ENCODE measurements around the gene TMCC1.
A peak's percentile ranks its signal among the peaks of the same experiment; 100 is the strongest.

The TMCC1 gene

GRCh38 chr3:129608087-129608935, 285.2 kb downstream of the TMCC1 start:
- no peak for DNase-seq (ENCODE audit: low spot score)

- DNase-seq (ENCODE audit: low spot score), result no peak
These were observed 286.0 kb downstream of the TMCC1 start for GRCh38 chr3:129607391-129608068.

DNA sequence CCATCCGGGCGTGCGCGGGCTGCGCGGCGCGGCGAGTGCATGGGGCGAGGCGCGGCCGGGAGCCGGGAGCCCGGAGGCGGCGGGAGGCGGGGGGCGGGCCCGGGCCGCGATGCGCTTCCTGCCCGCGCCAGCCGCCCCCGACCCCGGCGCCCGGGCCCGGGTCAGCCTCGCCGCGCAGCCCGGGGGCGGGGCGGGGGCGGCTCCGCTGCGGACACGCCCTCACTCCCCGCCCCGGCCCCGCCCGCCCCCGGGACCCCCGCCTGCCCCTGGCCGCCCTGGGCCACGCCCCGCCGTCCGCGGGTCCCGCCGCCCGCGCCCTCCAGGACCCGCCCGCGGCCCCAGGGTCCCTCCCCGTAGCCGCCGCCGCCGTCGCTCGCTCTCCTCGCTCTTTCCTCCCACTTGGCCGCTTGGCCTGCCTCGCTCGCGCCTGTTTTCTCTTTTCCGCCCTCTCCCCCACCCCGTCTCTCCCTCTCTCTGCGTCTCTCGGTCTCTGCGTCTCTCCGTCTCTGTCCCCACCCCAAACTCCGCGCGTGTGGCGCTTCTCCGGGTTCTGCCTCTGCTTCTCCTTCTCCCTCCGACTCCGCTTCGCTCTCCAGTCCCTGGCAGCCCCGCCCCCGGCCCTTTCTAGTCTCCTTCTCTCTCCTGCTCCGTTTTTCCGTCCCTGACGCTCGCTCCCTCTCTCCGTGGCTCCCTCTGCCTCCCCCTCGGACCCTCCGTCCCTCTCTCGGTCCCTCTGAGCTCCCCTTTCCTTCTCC, 286.7 kb downstream of the TMCC1 start, which contains the start of gene PLXND1:
PLXND1 (minus strand) TSS at position 41 of the 755 bp plus-strand sequence; CDS start at position 4, 37 bp downstream.
- peak; percentile 17 for DNase-seq (ENCODE audit: low spot score)

DNA sequence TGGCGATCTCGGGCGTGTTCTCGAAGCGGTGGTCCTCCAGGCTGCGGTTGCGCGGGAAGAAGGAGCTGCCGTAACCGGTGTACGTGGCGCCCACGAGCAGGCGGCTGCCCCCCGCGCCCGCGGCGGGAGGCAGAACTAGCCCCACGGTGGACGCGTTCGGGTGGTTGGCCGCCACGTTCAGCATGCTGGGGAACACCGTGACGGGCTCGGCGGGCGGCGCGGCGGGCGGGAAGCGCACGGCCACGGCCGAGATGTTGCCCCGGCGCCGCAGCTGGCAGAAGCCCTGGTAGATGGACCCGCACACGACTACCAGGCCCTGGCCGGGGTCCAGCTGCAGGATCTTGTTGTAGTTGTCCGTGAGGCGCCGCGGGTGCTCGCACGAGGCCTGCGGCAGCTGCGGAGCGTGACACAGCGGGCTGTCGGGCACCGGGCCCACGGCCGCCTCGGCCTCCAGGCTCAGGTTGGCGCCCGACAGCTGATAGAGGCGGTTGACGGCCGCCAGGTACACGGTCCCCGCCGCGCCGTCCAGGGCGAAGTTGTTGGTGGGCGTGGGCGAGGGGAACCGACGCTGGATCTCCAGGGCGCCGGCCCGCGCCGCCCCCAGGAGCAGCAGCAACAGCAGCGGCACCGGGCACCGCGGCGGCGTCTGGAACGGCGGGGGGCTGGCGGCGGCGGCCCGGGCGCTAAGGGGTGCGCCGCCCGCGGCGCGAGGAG, 287.4 kb downstream of the TMCC1 start:
- DNase-seq (ENCODE audit: low spot score), result no peak

DNA sequence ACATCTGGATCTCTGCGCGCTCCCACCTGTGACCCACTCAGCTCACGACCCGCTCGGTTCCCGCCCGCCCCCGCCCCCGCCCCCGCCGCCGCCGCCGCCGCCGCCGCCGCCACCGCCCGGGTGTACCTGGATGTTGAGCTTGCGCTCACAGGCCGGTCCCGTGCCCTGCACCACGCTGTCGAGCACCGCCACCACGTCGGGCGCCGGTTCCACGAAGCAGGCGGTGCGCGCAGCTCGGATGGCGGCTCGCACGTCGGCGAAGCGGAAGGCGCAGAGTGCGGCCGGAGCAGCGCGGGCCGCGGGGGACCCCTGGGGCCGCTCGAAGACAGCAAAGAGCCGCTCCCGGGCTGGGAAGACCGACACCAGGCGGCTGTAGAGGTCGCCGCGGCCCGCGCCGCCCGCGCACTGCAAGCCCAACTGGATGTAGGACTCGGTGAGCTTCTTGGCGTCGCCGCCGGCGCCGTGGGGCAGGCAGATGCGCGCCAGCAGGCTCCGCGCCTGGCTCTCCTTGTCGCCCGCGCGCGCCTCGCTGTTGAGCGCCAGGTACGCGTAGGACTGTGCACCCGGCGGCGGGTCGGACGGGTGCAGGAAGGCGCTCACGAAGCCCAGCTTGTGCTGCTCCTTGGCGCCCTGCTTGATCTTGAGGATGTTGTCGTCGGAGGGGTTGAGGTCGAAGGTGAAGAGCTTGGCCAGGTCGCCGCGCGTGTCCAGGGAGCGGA, 288.1 kb downstream of the TMCC1 start:
- no peak for DNase-seq (ENCODE audit: low spot score)

DNA sequence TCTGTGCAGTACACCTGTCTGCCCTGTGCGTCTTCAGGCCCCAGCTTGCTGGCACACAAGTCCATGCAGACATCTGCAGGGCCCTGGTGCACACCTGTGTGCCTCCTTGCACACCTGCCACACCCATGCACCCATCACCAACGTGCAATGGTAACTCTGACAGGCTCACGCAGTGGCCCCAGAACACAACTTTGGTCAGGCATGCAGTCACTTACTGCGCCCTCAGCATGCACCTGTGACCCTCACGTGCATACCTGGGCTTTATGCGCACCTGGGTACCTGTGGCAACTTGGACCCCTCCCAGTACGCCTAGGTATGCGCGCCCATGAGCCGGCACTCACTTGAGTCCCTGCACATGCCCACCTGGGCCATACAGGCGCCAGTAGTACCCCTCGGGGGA, 288.7 kb downstream of the TMCC1 start:
- no peak for DNase-seq (ENCODE audit: low spot score)

DNA sequence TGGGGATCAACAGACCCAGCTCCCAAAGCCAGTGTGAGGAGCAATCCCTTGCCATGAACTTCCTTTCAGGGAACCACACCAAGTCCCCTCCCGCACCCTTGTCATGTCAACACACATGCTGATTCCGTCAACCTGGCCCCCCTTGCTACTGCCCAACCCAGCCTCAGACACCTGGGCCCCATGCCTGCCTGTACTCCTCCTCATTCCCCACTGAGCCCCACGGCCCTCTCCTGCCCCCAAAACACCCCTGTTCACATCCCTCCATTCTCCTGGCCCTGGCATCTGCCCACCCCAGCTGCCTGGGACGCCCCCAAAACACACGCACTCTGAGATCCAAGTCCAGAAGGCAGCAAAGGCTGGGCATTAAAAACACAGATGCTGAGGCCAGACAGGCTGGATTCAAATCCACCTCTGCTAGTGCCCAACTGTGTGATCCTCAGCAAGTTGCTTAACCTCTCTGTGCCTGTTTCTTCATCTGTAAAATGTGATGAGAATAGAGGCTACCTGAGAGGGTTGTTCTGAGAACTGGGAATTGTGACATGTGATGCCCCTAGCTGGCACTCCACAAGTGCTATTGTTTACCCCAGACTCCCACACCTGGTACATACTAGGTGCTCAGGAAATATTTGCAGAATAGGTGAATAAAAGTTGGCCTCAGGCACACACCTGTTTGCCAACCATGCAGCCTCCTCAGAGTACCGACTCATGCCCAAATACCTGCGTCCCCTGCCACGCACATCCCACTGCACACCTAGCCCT, 289.3 kb downstream of the TMCC1 start:
- no peak for DNase-seq (ENCODE audit: low spot score)

GRCh38 chr3:129603561-129603942, 290.0 kb downstream of the TMCC1 start:
- no peak for DNase-seq (ENCODE audit: low spot score)

- no peak for DNase-seq (ENCODE audit: low spot score)
These were observed 290.6 kb downstream of the TMCC1 start for GRCh38 chr3:129602730-129603560.

DNA sequence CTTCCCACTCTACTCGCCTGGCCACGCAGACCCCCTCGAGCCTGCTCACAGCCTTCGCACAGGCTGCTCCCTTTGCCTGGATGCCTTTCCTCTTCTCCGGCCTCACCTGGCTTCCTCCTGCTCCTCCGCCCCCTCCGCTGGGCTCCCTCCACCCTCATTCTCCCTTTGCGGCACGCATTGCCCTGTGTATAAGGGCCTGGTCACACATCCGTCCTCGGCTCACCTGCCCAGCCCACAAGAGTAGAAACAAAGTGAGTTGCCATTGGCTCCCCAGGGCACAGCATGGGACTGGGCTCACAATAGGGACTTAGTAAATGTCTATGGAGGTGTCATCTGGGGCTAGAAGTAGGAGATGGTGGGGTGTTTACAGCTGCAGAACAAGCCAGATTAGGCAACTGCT, 291.2 kb downstream of the TMCC1 start:
- no peak for DNase-seq (ENCODE audit: low spot score)

DNA sequence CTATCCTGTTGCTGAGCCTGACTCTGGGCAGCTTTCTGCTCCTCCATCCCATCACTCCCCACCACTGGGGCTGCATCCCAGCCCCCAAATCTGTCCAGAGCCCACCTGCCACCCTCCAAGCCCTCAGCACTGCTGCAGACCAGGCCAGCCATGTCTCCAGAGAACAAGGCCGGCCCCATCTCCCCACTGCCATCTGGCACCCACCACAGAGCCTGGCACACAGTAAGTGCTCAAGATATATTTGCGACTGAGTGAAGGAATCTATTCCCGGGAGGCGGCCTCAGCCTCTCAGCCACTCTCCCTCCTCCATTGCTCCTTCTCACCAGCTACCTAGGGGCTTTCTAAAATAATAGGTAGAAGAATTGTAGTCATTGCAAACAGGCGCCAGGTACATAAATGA, 291.8 kb downstream of the TMCC1 start:
- no peak for DNase-seq (ENCODE audit: low spot score)

DNA sequence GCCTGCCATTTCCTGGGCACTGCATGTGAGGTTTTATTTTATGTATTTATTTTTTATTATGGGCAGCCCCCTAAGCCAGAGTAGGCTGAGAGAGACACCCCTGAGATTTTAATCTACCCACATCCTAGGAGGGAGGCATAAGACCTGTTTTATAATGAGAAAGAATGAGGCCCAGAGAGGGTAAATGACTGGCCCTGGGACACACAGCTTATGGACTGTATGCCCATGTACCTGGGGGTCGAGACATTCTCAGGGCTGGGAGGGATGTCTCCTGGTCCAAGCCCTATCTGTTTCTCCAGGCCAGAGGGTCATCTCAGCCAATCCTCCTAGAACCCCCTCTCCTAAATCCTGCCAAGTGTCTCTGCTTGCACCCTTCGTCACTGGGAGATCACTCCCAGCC, 293.2 kb downstream of the TMCC1 start:
- DNase-seq (ENCODE audit: low spot score), result no peak

DNA sequence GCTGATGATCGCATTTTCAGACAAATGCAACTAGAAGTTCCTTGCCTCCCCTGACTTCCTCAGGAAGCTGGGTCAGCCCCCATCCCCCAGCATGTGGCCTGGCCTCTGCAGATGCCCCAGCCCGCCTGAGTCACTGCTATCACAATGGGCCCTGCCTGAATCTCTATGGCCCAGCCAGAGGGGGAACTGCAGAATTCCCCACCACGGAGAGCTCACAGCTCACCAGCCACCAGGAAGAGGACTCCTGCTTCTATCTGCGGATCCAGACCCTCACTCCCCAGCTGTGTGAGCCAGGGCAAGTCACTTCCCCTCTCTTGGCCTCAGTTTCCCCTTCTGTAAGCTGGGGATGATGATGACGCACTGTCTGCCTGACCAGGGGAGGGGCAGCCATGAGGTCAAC, 293.9 kb downstream of the TMCC1 start:
- DNase-seq (ENCODE audit: low spot score), result no peak

- DNase-seq (ENCODE audit: low spot score), result no peak
These were observed 294.4 kb downstream of the TMCC1 start for GRCh38 chr3:129599073-129599472.

GRCh38 chr3:129598484-129598883, 295.0 kb downstream of the TMCC1 start:
- no peak for DNase-seq (ENCODE audit: low spot score)

DNA sequence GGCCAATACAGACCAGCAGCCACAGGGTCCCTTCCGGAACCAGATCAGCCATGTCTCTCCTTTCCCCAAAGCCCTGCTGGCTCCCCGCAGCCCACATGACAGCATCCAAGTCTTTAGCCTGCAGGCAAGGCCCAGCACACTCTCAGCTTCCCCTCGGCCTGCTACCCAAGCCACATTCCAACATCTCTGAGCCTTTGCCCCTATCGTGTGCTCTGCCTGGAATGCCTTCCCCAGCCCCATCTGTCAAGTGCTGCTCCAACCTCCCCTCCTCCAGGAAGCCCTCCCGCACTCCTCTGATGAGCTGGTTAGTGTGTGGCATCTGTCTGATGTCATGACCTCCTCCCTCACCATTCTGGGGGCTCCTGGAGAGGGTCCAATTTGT, 295.5 kb downstream of the TMCC1 start:
- no peak for DNase-seq (ENCODE audit: low spot score)

Measured in hematopoietic multipotent progenitor cell treated with erythropoietin and hydrocortisone succinate and interleukin-3 and kit ligand, for 17 days (in vitro differentiated cells).